ENCODE measurements around the gene LAMP5.

LAMP5 gene

DNA sequence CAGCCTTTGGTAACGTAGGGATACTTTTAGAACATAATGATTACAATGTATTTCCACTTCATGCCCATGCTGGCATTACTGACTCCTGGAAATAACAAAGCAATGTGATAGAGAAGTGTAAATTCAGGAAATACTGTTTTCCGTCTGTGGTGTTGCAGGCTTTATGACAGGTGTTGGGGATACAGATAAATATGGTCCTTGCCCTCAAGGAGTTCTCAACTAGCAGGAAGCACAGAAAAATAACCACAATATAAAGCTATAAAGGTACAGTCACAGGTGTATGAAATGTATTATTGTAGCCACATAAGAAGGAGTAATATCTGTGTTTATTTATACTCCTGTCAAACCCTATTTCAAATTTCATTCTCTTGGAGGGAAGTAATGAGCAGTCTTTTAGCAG, 12.9 kb upstream of the LAMP5 start:
- DNase-seq: no peak

DNA sequence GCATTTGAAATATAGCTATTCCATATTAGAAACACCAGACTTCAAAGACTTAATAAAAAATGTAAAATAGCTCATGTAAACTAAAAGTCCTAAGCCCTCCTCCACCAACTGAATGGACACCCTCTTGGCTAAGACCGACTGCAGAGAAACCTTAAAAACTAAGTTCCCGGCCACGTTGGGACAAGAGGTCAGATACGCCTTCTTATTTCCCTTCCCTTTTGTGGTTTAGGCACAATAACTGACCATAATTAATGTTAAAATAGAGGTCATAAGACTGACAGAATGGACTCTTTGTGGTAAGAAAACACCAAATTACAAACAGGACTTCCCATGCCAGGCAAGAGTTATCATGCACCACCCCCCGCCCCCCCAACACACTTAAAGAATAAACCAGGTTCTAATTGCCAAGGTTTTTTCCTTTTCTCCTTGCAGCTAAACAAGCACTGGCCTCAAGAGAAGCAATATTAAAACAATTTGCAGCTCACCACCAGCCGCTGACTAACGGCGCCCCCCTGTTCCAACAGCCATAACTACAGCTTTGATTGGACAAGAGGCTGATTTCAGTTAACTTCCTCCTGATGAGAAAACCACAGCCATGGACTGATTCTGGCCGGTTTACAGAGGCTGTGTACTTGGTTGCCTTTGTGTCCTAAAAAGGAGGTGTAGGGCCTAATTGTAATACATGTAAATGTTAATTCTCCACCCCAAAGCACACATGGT, 10.7 kb upstream of the LAMP5 start:
- DNase-seq: no peak

DNA sequence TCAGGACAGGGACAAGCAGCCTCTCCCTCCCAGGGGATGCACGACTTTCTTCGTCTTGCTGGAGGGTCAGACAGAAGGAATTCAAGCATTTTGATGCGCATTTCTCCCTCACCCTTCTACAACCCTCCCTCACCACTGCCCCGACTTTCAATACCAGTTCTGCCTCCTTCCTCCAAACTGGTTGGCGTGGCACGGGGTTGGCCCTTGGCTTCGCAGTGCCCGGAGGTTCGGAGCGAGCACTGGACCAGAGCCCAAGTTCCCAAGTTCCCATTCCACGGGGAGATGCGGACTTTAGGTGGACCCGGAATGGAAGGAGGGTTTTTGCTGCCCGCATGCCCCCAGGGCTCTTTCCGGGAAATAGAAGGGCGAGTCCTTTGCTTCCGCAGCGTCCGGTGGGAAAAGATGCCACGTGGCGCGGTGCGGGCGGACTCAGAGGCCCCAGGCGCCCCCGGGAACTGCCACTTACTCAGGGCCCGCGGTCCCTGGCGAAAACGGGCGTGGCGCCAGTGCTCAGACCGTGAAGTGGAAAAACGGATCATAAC, 8.0 kb upstream of the LAMP5 start:
- DNase-seq: no peak

DNA sequence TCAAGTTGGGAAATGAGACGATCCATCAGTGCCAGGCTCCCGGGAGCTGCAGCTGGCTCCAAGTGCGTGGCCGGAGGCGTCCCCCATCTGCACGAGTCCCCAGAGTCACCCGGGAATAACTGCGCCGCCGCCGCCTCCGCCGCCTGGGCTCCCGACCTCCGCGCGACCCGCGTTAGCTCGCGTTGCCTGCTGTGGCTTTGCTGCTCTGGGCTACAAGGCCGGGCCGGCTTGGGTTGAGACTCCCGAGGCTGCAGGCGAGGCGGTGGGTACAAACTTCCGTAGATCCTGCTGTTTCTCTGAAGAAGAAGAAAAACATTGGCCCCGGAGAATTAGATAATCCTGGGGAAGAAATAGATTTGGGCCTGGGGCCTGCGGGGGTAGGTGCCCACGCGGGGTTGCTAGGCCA, 7.4 kb upstream of the LAMP5 start:
- DNase-seq: no peak

DNA sequence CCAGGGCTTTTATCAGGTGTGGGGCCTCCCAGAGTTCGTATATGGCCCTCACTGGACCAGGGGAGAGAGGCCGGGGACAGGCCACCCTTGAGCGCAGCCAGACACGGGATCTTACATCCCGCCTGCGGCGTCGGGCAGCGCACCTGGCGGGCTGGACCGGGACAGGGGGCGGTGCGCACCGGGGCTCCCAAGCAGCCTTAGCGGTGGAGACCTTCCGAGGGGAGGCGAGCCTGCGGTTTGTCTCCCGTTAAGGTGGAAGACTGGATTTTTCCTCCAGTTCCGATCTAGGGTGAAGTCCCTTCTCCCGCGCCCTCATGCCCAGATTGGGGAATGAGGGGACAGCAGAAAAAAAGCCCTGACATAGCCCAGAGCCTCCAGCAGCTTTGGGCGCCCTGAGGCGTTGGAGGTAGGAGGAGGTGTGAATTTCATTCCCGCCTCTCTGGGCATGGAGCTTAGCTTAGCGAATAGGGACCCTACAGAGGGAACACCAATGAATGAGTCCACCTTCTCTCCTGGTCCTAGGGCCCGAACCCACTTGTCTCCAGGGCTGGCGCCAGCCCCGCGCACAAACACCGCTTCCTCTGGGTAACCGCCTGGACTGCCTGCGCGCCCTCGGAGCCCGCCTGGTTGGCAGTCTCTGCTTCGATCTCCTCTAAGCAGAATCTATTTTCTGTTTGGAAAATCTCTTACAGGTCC, 6.7 kb upstream of the LAMP5 start:
- no peak for DNase-seq

DNA sequence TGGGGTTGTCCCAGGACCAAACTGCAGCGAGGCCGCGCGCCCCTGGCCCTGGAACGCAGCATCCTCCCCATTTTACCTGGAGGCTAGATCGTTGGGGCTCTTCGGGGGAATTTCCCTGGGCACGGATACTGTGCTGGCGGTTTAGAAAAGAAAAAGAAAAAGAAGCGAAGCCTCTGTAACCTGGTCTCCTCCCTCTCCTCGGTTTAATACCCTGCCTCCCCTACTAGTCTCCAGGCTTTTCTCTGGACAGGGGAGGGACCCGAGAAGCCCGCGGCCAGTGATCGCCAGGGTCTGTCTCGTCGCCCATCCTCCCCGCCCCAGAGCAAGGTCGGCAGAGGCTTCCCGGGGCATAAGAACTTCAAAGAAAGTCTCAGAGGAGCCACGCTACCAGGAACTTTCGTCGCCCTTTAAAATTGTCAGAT, 6.1 kb upstream of the LAMP5 start:
- no peak for DNase-seq

DNA sequence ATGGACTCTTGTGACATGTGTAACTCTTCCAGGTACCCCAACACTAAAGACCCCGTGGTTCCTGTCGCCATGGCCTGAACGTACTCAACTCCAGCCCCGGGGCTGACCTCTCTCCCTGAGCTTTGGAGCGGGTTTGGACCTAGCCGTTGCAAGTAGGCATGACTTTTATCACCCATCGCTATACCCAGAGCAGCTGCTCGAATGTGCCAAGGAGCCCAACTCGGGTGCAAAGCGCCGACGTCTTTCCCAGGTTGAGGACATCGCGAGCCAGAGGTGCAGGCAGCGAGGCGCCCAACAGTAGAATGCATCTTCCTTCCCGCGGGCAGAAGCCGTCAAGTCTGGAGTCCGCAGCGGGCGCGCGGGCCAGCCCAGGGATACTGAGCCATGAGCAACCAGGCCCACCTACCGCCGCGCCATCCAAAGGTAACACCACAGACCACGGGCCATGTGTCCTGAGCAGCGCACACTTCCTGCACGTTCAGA, 5.7 kb upstream of the LAMP5 start:
- no peak for DNase-seq

DNA sequence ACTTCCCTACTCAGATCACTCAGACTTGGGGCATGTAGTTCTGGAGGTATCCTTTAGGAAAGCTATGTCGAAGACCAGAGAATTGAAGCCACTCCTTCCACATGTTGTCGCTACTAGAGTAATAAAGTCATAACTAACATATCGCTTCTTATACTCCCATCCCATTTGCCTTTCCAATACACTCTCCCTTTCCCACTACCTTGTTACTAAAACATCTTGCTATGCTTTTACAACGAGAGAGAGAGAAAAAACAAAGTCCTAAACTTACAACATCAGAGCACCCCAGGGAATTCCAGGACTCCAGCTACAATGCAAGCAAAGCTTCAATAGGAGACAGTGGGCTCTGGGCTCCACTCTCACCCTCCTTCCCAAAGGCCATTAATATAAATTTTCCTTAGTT, 5.1 kb upstream of the LAMP5 start:
- no peak for DNase-seq

DNA sequence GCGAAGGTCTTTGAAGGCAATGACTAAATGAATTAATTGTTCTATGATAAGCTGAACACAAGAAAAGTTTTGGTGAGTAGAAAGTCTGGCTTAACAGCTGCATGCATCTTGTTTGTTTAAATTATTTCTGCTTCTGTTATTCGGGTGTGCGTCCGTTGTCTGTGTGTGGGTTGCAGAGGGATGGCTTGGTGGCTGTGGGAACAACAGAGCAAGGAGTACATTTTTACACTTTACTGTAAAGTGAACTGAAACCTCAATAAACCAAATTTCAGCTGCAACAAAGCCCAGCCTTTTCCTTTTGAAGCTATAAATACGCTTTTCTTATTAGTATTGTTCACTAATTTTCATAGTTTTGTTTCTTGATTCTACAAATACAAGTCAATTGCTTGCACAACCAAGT, 3.5 kb upstream of the LAMP5 start:
- DNase-seq: no peak

DNA sequence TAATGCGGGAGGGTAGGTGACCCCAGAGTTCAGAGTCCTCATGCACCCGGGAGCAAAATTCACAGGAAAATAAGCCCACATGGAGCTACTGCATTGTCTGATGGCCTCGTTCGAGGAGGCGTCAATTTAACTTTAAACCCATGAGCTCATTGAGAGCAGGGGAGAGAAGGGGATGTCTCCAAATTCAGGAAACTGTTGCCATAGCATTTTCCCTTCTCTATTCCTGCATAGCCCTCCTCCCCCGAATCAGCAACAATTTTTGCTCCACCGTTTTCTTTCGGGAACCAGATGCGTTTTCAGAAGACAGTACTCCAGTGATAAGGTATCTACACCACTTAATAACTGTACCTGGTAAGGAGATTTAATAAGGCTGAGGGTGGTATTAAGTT, 324 bp upstream of the LAMP5 start:
- DNase-seq: no peak

DNA sequence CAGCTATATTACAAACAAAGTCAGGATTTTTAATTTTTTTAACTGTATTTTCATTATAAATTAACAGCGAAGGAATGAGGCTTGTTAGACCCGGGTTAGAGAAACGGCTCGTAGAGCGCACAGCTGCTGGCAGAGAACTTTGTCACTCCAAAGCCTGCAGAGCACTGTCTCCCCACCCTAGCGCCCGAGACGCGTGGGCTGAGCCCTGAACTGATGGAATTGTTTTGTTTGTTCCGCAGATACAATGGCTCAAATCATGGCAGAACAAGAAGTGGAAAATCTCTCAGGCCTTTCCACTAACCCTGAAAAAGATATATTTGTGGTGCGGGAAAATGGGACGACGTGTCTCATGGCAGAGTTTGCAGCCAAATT, 810 bp downstream of the LAMP5 start:
- no peak for DNase-seq

DNA sequence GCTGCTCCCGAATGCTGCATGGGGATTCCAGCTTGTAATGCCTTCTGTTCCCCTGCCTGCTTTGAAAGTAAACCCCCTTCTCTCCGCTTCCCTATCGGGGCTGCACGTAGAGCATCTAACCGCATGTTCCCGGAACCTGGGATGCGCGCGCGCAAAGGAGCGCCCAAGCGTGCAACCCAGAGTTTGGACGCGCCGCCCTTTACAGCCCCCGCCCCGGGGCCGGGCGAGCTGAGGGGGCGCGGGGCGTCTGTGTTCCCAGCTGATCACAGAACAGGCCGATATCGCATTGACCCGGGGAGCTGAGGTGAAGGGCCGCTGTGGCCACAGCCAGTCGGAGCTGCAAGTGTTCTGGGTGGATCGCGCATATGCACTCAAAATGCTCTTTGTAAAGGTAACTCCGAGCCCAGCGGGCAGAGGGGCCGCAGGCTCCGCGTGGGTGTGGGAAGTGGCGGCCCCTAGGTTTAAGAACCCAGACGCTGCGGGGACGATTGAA, 1.4 kb downstream of the LAMP5 start:
- DNase-seq: no peak

DNA sequence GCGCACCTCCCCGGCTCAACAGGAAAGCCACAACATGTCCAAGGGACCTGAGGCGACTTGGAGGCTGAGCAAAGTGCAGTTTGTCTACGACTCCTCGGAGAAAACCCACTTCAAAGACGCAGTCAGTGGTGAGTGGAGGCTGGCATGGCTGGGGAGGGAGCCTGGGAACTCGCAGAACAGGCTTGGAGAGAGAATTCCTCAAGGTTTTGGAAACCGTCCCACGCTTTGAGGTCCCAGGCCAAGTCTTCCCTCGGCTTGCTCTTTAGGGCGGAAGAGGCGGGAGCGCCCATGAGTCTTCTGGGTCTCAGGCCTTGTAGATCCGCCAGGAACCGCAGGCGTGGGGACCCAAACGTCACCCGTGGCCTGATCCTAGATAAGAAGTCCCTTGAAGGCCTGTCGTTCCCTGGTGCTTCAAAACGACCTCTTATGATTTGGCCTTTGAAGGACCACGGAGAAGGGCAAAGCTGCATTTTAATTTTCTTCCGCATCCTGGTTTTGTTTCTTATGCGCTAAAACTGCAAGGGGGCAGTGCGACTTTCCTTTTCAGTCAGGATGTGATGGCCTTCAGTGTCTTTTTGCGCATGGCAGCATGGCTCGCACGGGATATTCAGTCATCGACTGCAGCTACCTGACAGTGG, 2.0 kb downstream of the LAMP5 start:
- no peak for DNase-seq

DNA sequence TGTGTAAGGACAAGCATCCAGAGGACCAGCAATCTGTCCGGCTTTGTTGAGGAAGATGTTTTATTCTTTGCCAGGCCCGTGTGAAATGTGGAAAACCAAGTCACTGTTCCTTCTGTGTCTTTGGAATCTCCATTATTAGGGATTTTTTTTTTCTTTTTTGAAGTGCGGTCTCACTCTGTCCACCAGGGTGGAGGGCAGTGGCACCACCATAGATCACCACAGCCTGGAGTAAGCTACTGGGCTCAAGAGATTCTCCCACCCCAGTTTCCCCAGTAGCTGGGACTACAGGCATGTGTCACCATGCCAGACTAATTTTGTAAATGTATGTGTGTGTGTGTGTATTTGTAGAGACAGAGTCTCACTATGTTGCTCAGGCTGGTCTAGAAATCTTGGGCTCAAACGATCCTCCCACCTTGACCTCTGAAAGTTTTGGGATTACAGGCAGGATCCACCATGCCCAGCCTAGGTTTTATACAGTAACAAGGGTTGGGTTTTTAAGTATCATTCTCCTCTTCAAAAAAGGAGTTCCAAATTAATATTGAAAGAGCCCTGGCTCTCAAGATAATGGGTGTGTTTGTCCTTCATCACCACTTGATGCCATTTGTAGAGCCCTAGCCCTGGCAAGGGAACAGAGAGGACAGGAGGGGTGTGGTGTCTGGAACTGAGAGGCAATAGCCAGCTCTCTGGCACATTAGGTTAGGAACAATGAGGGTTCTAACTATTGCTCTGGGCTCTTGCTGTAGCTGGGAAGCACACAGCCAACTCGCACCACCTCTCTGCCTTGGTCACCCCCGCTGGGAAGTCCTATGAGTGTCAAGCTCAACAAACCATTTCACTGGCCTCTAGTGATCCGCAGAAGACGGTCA, 3.1 kb downstream of the LAMP5 start:
- DNase-seq: no peak

DNA sequence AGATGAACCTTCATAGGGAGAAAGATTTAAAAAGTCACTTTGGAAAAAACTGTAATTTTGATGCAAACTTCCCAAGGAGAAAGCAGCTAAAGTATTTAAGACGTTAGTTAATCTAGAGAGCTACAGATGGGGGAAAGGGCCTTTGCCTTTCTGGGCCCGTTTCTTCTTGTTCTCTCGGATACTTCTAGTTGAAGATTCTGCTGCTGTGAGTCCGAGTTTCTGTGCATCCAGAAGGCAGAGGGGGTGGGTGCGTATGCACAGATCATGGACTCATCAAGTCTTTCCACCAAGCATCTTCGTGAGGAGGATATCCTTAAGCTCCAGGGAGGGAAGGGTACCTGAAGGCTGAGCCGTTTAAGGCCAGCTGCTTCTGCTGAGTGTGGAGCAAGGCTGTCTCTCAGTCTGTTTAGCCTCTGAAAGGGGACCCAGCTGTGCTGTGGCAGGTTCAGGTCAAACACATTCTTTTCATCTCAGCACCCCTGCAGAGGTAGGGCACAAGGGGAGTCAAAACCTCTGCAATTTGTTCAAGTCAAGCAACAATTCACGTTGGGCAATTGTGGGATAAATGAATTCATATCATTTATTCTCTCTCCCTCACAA, 4.3 kb downstream of the LAMP5 start:
- DNase-seq: no peak

DNA sequence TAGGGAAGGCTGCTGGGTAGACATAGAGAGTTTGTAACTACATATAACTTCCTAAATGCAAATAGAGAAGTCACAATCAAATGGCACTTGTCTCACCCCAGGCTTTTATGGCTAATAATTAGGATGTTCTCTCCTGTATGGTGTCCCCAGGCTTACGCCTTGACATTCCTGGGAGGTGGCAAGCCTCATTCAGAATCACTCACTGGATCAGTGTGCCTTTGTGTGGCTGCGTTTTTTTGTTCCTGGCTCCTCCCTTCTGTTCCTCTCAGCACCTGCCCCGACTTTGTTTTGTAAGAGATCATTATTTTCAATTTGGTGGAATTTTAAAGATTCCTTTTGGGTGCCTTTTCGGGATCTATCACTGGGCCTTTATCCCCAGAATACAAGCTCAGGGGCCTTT, 5.7 kb downstream of the LAMP5 start:
- DNase-seq: no peak

DNA sequence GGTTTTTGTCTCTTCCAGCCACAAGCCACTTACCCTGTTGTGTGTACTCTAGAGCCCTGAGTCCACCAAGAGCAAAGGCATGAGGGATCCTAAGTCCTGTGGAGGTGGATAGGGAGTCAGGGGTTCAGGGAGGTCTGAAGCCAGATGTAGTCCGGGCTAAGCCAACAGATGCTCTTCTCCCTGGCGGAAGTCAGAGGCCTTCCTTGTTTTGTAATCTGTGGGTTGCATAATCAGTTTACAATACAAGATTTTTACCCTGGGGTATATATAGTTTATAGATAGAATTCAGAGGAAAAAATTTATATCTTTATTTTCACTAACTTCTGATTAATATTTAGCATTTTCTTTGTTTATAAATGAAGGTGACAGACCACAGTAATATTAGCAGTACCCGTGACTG, 9.2 kb downstream of the LAMP5 start:
- no peak for DNase-seq

DNA sequence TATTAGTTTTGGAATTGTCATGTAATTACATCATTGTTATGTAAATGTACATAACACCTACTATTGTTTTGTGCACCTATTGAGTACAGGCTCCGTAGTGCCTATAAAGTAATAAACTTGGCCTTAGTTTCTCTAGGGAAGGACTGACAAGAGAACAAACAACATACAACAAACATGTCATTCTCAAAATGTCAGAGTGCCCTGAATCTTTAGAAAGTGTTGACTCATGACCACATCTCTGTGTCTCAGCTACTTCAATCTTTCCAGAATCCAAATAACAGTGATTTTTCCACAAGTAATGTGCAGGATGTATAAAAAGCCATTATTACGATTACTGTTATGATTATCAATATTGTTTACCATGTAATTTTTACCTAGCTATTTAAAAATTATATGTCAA, 17.2 kb downstream of the LAMP5 start:
- no peak for DNase-seq

DNA sequence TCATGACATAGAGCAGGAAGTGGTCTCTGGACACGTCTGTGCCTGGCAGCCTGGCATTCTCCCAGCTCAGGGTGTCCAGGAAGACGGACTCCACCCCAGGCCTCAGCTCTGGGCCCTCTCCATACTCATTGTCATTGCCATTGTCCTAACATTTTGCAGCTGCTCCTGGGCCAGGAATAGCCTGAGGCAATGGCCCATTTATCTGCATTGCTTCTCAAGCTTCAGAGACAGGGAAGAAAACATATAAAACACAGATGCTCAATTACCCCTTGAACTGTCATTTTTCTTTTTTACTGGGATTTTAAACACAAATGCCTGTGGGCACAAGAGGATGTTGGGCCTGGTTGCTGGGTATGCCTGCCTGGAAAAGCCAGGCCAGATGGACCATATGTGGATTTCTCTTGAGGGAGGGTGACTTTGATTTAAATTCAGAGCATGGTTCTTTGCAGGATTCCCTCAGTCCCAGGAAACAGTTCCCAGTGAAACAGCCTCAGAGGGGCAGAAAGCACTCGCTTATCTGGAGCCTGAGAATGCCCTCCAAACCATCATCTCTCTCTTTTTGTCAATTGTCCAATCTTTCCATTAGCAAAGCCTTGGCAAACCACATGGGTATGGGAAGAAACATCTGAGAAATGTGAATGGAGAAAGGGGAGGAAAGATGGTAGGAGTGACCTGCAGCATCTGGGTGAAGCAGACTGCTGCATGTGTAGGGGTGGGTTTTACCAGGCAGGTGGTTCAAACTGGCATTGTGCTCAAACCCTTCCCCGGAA, 17.9 kb downstream of the LAMP5 start:
- DNase-seq: no peak

DNA sequence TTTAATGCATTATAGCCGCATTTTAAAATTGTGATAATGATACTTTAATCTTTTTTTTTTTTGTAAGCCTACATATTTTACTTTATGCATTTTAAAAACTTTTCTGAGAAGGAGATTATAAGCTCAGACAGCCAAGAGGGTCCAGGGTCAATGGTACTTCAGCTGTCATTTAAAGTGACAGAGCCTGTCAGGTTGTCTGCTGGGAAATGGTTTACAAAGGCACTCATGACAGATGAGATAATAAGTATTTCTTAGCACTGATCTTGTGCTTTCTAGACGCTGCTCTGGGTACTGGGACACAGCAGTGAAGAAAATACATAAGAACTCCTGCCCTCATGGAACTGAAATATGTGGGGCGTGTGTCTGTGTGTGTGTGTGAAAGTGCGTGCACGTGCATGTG, 19.6 kb downstream of the LAMP5 start:
- no peak for DNase-seq

DNA sequence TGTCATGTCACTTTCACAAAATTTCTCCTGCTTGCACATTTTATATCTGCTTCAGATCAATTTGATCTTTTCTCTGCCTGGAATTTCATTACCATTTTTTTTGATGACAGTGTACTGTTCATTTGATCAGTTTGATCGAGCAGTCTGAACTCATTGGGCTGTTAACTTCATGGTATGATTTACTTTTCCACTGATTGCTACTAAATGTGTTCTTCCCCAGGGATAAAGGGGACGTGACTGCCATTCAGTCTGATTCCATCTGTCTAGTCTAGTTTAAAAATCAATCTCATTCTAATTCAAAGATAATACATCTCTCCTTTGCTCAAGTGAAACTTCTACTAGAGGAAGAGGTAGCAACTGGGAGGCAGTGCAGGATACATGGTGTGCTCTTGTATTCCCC, 21.1 kb downstream of the LAMP5 start:
- DNase-seq: no peak

DNA sequence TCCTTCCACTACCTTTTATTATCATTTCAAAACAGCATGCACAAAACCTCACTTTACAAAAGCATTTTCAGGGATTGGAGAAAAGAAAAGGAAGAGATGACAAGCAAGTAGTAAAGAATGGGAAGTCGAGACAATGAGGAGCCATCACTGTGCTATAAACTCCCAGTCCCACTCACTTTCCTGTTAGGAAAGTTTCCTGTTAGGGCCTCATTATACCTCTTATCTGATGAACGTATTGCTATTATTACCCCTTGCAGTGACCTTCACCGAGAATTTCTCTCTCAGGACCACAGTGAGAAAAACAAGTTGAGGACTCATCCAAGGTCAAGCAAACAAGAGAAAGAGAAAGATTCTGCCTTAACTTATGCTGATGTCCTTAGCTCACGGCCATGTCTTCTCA, 28.8 kb downstream of the LAMP5 start:
- DNase-seq: no peak

Measured in activated CD4-positive, alpha-beta T cell treated with anti-CD3 and anti-CD28 coated beads, Interleukin-2, Interleukin-6, amounts not matched to agents 100 ng/mL and 50 ng/mL, durations not matched to agents 16 hours and 8 hours (primary cell).